GM19238 (cell line): ENCODE data around the gene TIMM50.
A peak's percentile ranks its signal among the peaks of the same experiment; 100 is the strongest.
"Not testable (repeated sequence)": the region's sequence is repeated elsewhere in the genome, so short reads cannot be mapped to it uniquely, and the experiment has no call there.

Experiments
- DNase-seq: peaks from one replicate; pipeline ENCODE4 v3.0.0; 2011; ENCODE audit warnings: low spot score; ENCODE audit not compliant: insufficient read length

TIMM50 gene

GRCh38 chr19:39469036-39469435 lies 11.6 kb upstream of the TIMM50 start:
- no peak for DNase-seq

GRCh38 chr19:39469567-39469966 lies 11.1 kb upstream of the TIMM50 start:
- DNase-seq: no peak

GRCh38 chr19:39470724-39471339 lies 9.8 kb upstream of the TIMM50 start:
- no peak for DNase-seq

- no peak for DNase-seq
Measured at GRCh38 chr19:39471756-39472536, 8.7 kb upstream of the TIMM50 start.

- no peak for DNase-seq
Measured at GRCh38 chr19:39472746-39473442, 7.7 kb upstream of the TIMM50 start.

GRCh38 chr19:39473443-39473960 lies 7.1 kb upstream of the TIMM50 start:
- no peak for DNase-seq

- DNase-seq: peak; percentile 53
Measured at GRCh38 chr19:39474139-39474620, 6.5 kb upstream of the TIMM50 start.

GRCh38 chr19:39475748-39476147 lies 4.9 kb upstream of the TIMM50 start:
- no peak for DNase-seq

GRCh38 chr19:39479319-39479801 lies 1.3 kb upstream of the TIMM50 start:
- not testable (repeated sequence) for DNase-seq

GRCh38 chr19:39479916-39480315 lies 722 bp upstream of the TIMM50 start:
- no peak for DNase-seq

- DNase-seq: no peak
Measured at GRCh38 chr19:39481229-39481545, 549 bp downstream of the TIMM50 start.

GRCh38 chr19:39481676-39482075 lies 1.0 kb downstream of the TIMM50 start:
- DNase-seq: no peak

GRCh38 chr19:39483141-39483540 lies 2.5 kb downstream of the TIMM50 start:
- no peak for DNase-seq

GRCh38 chr19:39489756-39490155 lies 9.1 kb downstream of the TIMM50 start:
- DNase-seq: no peak

- DNase-seq: no peak
Measured at GRCh38 chr19:39492225-39492624, 11.6 kb downstream of the TIMM50 start.

- DNase-seq: no peak
Measured at GRCh38 chr19:39492788-39493187, 12.2 kb downstream of the TIMM50 start.

- no peak for DNase-seq
Measured at GRCh38 chr19:39494661-39495060, 14.0 kb downstream of the TIMM50 start.

- DNase-seq: no peak
Measured at GRCh38 chr19:39496063-39496462, 15.4 kb downstream of the TIMM50 start.

- no peak for DNase-seq
Measured at GRCh38 chr19:39497701-39497995, 17.0 kb downstream of the TIMM50 start.

- peak; percentile 44 for DNase-seq
Measured at GRCh38 chr19:39497996-39498797, 17.6 kb downstream of the TIMM50 start.
